ENCODE measurements around the gene SSH2. TPM values are rescaled to one million over a fixed set of nuclear protein-coding genes. Genes with fewer than 3 reads are reported as not detected.

SSH2 gene
- total and polyA plus RNA-seq, 2 of the 13 experiments (the other 11 are each of a cell fraction or from before 2014, with no cell fraction given) = 6.0 to 6.4 TPM

- TF ChIP-seq ZMYM3 (CRISPR knock-in tag; IDR thresholded peaks at IDR 0.05) = peak; percentile 51; the same call in 1 of the 2 replicates
- TF ChIP-seq ZBTB8A (CRISPR knock-in tag; IDR thresholded peaks at IDR 0.05; ENCODE audit: borderline replicate concordance, low read depth) = no peak
- peak; percentile 75; the same call in 1 of the 2 replicates for TF ChIP-seq HES4 (CRISPR knock-in tag; IDR thresholded peaks at IDR 0.05; ENCODE audit: borderline replicate concordance)
- TF ChIP-seq ATAD3A (CRISPR knock-in tag; IDR thresholded peaks at IDR 0.05) = no peak
- no peak for TF ChIP-seq ZNF619 (CRISPR knock-in tag; IDR thresholded peaks at IDR 0.05)
- TF ChIP-seq BCL3 (CRISPR knock-in tag; IDR thresholded peaks at IDR 0.05) = peak; percentile 41; the same call in 1 of the 2 replicates
- TF ChIP-seq SPEN (CRISPR knock-in tag; IDR thresholded peaks at IDR 0.05; ENCODE audit: low read depth) = peak; percentile 57; the same call in 1 of the 2 replicates
- TF ChIP-seq NFYB (CRISPR knock-in tag; IDR thresholded peaks at IDR 0.05) = 0 out of 2 replicates have a peak, but pooled peaks have one; percentile 24
- peak; percentile 62 for TF ChIP-seq AGO2 (optimal IDR thresholded peaks at IDR 0.05; ENCODE audit: low read depth, low read length)
- no peak for TF ChIP-seq NFE2L2 (IDR thresholded peaks at IDR 0.05; ENCODE audit: low read length)
- TF ChIP-seq SNAPC5 (CRISPR knock-in tag; IDR thresholded peaks at IDR 0.05; ENCODE audit: borderline replicate concordance) = no peak
- peak; percentile 52 for TF ChIP-seq RAD21 (CRISPR knock-in tag; IDR thresholded peaks at IDR 0.05)
- peak; percentile 76; the same call in 1 of the 2 replicates for TF ChIP-seq IRX3 (CRISPR knock-in tag; IDR thresholded peaks at IDR 0.05; ENCODE audit: borderline replicate concordance, low read depth)
- no peak for TF ChIP-seq ZBTB49 (CRISPR knock-in tag; IDR thresholded peaks at IDR 0.05; ENCODE audit: borderline replicate concordance)
- TF ChIP-seq BCLAF1 (IDR thresholded peaks at IDR 0.05) = no peak
- TF ChIP-seq SRF (IDR thresholded peaks at IDR 0.05; ENCODE audit: low read depth, low read length) = no peak
- no peak for TF ChIP-seq ZNF17 (CRISPR knock-in tag; IDR thresholded peaks at IDR 0.05)
- TF ChIP-seq THAP7 (CRISPR knock-in tag; IDR thresholded peaks at IDR 0.05) = no peak
- TF ChIP-seq ATRX (CRISPR knock-in tag; IDR thresholded peaks at IDR 0.05; ENCODE audit: borderline replicate concordance) = no peak
- peak; percentile 77; the same call in 1 of the 2 replicates for TF ChIP-seq NR2C2 (CRISPR knock-in tag; IDR thresholded peaks at IDR 0.05; ENCODE audit: borderline replicate concordance)
- TF ChIP-seq MED8 (CRISPR knock-in tag; IDR thresholded peaks at IDR 0.05; ENCODE audit: insufficient replicate concordance) = peak; percentile 50
- peak; percentile 63 for TF ChIP-seq POLR2G (IDR thresholded peaks at IDR 0.05; ENCODE audit: low read depth, low read length)
- TF ChIP-seq NCOA2 (CRISPR knock-in tag; IDR thresholded peaks at IDR 0.05) = peak; percentile 45; the same call in 1 of the 2 replicates
Observed at GRCh38 chr17:29761040-29761761, 168.8 kb downstream of the SSH2 start (continued).

Data from HepG2 (cell line).